PC-3 (cell line): ENCODE measurements around the gene MCAT. TPM values are rescaled to one million over a fixed set of nuclear protein-coding genes. Genes with fewer than 3 reads are reported as not detected.

Experiments
- ATAC-seq: fragments of 200-7000 bp; cut with Tn5 transposase; 2 replicates; pipeline ENCODE4 v1.9.1; 2020; ENCODE audit warnings: mild to moderate bottlenecking, moderate library complexity
- BruUV-seq: library from RNA; stranded (reverse); fragments of 400-500 nt; replicated peaks from 2 replicates; lab custom pipeline; 2021; lab: Mats Ljungman, UMichigan
- CTCF ChIA-PET: fragments of 300-600 bp; sonication (Branson Sonifier 250); formaldehyde crosslinking; loops from one replicate; lab custom pipeline; 2022; ENCODE audit warnings: antibody characterized with exemption; lab: Charles Lee
- POLR2A ChIA-PET: fragments of 300-600 bp; sonication (Branson Sonifier 250); formaldehyde crosslinking; loops from one replicate; lab custom pipeline; 2022; ENCODE audit warnings: antibody characterized with exemption; ENCODE audit not compliant: unreplicated experiment; lab: Charles Lee
- DNase-seq: peaks from one replicate; pipeline ENCODE4 v3.0.0-alpha.2; 2015
- H2AFZ ChIP-seq: fragments of 300-600 bp; sonication (generic); 2 replicates; pipeline ENCODE4 v1.6.0; 2016; ENCODE audit warnings: antibody characterized with exemption, low read length
- H3F3A ChIP-seq: fragments of 300-600 bp; sonication (generic); one replicate; pipeline ENCODE4 v1.6.0; 2017; ENCODE audit warnings: antibody characterized with exemption, low read length, control low read depth, mild to moderate bottlenecking; ENCODE audit not compliant: unreplicated experiment
- H3K27ac ChIP-seq: fragments of 300-600 bp; sonication (generic); 2 replicates; pipeline ENCODE4 v1.5.1; 2016; ENCODE audit warnings: mild to moderate bottlenecking, low read length
- H3K27me3 ChIP-seq: fragments of 300-600 bp; sonication (generic); 2 replicates; pipeline ENCODE4 v1.6.1; 2016; ENCODE audit warnings: low read length, mixed read lengths
- H3K36me3 ChIP-seq: fragments of 300-600 bp; sonication (generic); 2 replicates; pipeline ENCODE4 v1.6.1; 2016; ENCODE audit warnings: low read depth, mixed run types, low read length, mixed read lengths
- H3K4me1 ChIP-seq: fragments of 300-600 bp; sonication (generic); 2 replicates; pipeline ENCODE4 v1.5.1; 2016; ENCODE audit warnings: low read length; ENCODE audit not compliant: insufficient read depth
- H3K4me2 ChIP-seq: fragments of 300-600 bp; sonication (generic); 2 replicates; pipeline ENCODE4 v1.6.0; 2016; ENCODE audit warnings: low read length
- H3K4me3 ChIP-seq: fragments of 300-600 bp; sonication (generic); 2 replicates; pipeline ENCODE4 v1.5.1; 2016; ENCODE audit warnings: mild to moderate bottlenecking, low read length, mixed read lengths
- H3K79me2 ChIP-seq: fragments of 300-600 bp; sonication (generic); 2 replicates; pipeline ENCODE4 v1.6.1; 2017; ENCODE audit warnings: low read length, mixed read lengths
- H3K9ac ChIP-seq: fragments of 300-600 bp; sonication (generic); 2 replicates; pipeline ENCODE4 v1.6.0; 2016; ENCODE audit warnings: mild to moderate bottlenecking, low read length
- H3K9me2 ChIP-seq: fragments of 300-600 bp; sonication (generic); replicated peaks from 2 replicates; pipeline ENCODE4 v1.6.1; 2016; ENCODE audit warnings: mixed run types, low read length, mixed read lengths
- H3K9me3 ChIP-seq: fragments of 300-600 bp; sonication (generic); 2 replicates; pipeline ENCODE4 v1.6.1; 2016; ENCODE audit warnings: low read length, mixed read lengths
- H4K20me1 ChIP-seq: fragments of 300-600 bp; sonication (generic); 2 replicates; pipeline ENCODE4 v1.6.1; 2016; ENCODE audit warnings: low read length, mixed read lengths
- CTCF ChIP-seq: fragments of 300-600 bp; sonication (generic); conservative IDR thresholded peaks from 2 replicates; pipeline ENCODE4 v1.5.1; 2017; ENCODE audit warnings: antibody characterized with exemption, low read depth, mild to moderate bottlenecking, low read length
- EZH2 ChIP-seq: fragments of 300-600 bp; sonication (generic); IDR thresholded peaks from one replicate; pipeline ENCODE4 v1.6.1; 2017; ENCODE audit warnings: antibody characterized with exemption, mild to moderate bottlenecking, low read length; ENCODE audit not compliant: unreplicated experiment
- EZH2phosphoT487 ChIP-seq: fragments of 300-600 bp; sonication (generic); IDR thresholded peaks from 2 replicates; pipeline ENCODE4 v1.6.1; 2018; ENCODE audit warnings: mild to moderate bottlenecking, antibody characterized with exemption, low read length, borderline replicate concordance
- intact Hi-C: fragments of 100-400 bp; cut with micrococcal nuclease; formaldehyde crosslinking; loops from 2 replicates; pipeline ENCODE4 v1.9.0; 2023
- total RNA-seq: library from RNA; depleted of rRNA; stranded (reverse); fragments of >200 nt; gene quantifications from 2 replicates; pipeline ENCODE4 v1.2.3, GENCODE V29; 2014

Gene MCAT
- total RNA-seq, 1 experiment from 2014 or later, result 29.2 TPM

DNA sequence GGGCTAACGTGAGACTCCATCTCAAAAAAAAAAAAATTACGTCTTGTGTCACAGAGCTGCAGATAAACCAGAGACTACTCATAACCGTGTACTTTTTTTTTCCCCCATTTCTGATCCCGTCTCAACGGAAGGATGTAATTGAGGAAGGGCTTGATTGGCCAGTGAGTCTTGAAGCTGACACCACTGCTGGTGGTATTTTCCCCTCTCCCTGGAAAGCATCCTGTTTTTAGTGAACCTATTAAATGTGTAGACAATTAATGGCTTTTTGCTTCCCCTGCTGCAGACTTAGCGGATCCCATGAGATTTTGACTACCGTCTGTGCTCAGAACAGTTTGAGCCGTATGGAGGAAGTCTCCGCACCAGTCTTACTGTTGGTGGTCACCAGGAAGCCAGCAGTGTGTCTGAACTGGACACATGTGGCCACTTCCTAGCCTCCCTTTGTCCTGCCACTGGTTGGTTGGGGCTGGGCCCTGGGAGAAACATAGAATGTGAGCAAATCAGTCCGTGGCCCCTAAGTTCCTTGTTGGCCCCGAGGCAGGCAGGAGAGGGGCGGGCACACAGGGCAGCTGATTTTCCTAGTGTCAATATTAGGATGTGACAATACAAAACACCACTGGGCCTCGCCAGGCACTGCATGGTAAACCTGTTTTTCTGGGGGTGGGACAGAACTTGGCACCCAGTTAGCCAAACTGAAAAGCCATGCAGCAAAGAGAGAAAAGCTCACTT is 29.5 kb downstream of the MCAT start:
- intact Hi-C loops, result no loop called here
- Histone ChIP-seq H3K27me3 (no peaks in the 10 kb centered on the region), H4K20me1 (no peaks in the 10 kb centered on the region), H2AFZ (no peak overlapping the region), H3K9me3 (no peaks in the 10 kb centered on the region), H3K4me2 (no peak overlapping the region), H3K9ac (no peak overlapping the region), H3K4me3 (no peak overlapping the region), H3K36me3 (no peaks in the 10 kb centered on the region), H3K4me1 (peaks cover 22% of the 10 kb centered on the region; the same call in 1 of the 2 replicates), H3K27ac (no peak overlapping the region), H3K79me2 (peaks cover 25% of the 10 kb centered on the region), H3F3A (no peaks in the 10 kb centered on the region), H3K9me2 (no peaks in the 10 kb centered on the region)
- DNase-seq (peak; percentile 51), ATAC-seq (no peak)
- ChIA-PET CTCF (no interaction called here), POLR2A (interaction anchor here (0.6 kb wide), 1 partner anchor 843 kb away, joined by 4 read pairs; the partner anchor contains the start of gene TCF20)
- TSS peak; percentile 8 for BruUV-seq
- TF ChIP-seq EZH2, result no peak
- TF ChIP-seq CTCF, result no peak
- no peak for TF ChIP-seq EZH2phosphoT487

GRCh38 chr22:43110927-43111623 is 32.1 kb downstream of the MCAT start:
- ChIA-PET CTCF (no interaction called here), POLR2A (no interaction called here)
- peak overlapping the region; percentile 96 for H3K4me2 ChIP-seq
- no peak overlapping the region for H3K27ac ChIP-seq
- H3K4me1 ChIP-seq, result peaks cover 22% of the 10 kb centered on the region; the same call in 1 of the 2 replicates
- intact Hi-C loops, result no loop called here
- H3K27me3 ChIP-seq, result no peaks in the 10 kb centered on the region
- H3K4me3 ChIP-seq, result peak overlapping the region; percentile 78
- ATAC-seq, result peak; percentile 46
- no TSS peak for BruUV-seq
- peak overlapping the region; percentile 87 for H2AFZ ChIP-seq
- peak; percentile 35 for DNase-seq
- peak overlapping the region; percentile 43; the same call in 1 of the 2 replicates for H3K9ac ChIP-seq
- no peaks in the 10 kb centered on the region for H3K9me3 ChIP-seq
- no peaks in the 10 kb centered on the region for H3K36me3 ChIP-seq
- TF ChIP-seq EZH2phosphoT487 (no peak), EZH2 (no peak), CTCF (no peak)
- H3K9me2 ChIP-seq, result no peaks in the 10 kb centered on the region
- peaks cover 23% of the 10 kb centered on the region for H3K79me2 ChIP-seq
- H4K20me1 ChIP-seq, result no peaks in the 10 kb centered on the region
- H3F3A ChIP-seq, result no peaks in the 10 kb centered on the region
